CD4-positive, alpha-beta T cell treated with Interferon alpha-2 for 1 hour (primary cell): ENCODE results near the gene DHRSX.

Experiments
- DNase-seq, 2 donors: peaks; one replicate each; pipeline ENCODE4 v3.0.0-alpha.2; 2020 to 2022

DHRSX gene

DNA sequence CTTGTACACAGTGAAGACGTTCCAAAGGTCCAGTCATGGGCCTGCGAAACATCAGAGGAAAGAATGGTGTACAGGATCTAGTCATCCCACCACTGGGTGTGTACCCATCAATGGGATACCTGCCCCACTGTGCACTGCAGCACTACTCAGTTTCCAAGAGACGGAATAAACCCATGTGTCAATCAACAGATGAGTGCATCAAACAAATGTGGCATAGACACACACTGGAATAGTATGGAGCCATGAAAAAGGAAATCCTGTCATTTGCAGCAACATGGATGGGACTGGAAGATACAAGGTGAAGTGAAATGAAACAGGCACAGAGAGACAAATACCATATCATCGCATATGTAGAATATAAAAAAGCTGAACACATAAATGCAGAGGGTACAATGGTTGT lies 48.0 kb downstream of the DHRSX start:
- DNase-seq: no peak

DNA sequence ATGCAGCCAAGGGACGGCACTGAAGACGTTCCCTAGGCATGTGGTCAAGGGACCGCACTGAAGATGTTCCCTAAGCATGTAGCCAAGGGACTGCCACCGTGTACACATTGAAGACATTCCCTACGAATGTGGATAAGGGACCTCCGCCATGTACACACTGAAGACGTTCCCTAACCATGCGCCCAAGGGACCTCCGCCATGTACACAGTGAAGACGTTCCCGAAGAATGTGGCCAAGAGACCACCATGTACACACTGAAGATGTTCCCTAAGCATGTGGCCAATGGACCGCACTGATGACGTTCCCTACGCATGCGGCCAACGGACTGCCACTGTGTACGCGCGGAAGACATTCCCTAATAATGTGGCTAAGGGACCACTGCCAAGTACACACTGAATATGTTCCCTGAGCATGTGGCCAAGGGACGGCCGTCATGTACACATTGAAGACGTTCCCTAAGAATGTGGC lies 48.4 kb downstream of the DHRSX start:
- no peak for DNase-seq

DNA sequence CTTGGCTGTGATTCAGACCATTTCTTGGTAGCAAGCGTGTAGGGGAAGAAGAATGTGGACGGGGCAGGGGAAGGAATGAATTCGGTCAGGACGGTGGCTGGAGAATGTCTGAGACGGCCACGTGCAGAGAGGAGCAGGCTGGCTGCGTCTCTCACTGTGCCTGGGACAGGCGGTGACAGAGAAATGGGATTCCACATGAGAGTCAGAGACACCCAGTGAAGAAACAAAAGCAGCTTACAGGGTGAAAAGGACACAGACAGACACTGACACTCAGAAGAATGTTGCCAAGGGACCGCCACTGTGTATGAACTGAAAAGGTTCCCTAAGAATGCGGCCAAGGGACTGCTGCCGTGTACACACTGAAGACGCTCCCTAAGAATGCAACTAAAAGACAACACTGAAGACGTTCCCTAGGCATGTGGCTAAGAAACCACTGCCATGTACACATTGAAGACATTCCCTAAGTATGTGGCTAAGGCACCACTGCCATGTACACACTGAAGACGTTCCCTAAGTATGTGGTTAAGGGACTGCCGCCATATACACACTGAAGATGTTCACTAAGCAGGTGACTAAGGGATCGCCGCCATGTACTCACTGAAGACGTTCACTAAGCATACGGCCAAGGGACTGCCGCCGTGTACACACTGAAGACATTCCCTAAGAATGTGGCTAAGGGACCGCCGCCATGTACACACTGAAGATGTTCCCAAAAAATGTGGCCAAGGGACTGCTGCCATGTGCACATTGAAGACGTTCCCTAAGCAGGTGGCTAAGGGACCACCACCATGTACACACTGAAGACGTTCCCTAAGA lies 49.1 kb downstream of the DHRSX start:
- no peak for DNase-seq

DNA sequence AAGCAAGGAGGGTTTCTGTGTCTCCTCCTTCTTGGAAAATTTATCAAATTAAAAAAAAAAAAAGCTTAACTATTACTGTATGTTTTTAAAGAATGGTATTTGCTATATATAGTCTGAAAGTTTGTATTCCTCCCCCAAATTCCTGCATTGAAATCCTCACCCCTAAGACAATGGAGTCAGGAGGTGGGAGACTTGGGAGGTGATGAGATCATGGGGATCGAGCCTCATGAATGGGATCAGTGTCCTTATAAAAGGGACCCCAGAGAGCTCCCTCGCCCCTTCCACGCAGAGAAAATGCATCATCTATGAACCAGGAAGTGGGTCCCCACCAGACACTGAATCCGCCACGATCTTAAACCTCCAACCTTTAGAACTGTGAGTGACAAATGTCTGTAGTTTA lies 50.1 kb downstream of the DHRSX start:
- DNase-seq: no peak

DNA sequence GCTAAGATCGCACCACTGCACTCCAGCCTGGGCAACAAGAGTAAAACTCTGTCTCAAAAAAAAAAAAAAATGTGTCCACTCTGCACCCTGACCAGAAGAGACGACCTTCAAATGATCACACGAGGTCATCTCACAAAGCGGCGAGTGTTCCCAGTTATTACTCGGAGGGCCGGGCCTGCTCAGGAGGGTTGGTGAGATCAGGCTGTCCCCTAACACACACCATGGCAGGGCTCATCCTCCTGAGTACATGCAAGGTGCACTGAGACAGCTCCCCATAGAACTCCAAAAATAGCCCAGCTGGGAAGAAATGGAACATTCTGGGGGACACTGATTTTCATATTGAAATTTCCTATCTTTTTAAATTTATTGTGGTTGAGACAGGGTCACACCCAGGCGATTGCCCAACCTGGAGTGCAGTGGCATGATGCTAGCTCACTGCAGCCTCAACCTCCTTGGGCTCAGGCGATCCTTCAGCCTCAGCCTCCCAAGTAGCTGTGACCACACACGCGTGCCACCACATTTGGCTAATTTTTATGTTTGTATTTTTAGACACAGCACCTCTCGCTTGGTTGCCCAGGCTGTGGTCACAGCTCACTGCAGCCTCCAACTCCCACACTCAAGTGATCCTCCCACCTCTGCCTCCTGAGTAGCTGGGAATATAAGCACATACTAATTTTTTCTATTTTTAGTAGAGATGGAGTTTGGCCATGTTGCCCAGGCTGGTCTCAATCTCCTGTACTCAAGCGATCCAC lies 51.5 kb downstream of the DHRSX start:
- DNase-seq: no peak

DNA sequence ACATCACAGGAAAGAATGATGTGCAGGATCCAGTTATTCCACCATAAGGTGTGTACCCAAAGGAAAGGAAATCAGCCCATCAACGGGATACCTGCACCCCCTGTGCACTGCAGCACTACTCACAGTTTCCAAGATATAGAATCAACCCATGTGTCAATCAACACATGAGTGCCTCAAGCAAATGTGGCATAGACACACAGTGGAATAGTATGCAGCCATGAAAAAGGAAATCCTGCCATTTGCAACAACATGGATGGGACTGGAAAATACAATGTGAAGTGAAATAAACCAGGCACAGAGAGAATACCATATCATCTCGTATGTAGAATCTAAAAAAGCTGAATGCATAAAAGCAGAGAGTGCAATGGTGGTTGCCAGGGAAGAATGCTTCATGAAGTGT lies 53.3 kb downstream of the DHRSX start:
- no peak for DNase-seq

DNA sequence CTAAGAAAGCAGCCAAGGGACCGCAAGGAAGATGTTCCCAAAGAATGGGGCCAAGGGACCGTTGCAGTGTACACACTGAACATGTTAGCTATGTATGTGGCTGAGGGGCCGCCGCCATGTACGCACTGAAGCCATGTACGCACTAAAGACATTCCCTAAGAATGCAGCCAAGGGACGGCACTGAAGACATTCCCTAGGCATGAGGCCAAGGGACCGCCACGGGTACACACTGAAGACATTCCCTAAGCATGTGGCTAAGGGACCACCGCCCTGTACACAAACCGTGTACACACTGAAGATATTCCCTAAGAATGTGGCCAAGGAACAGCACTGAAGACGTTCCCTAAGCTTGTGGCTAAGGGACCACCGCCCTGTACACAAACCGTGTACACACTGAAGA lies 54.0 kb downstream of the DHRSX start:
- no peak for DNase-seq

DNA sequence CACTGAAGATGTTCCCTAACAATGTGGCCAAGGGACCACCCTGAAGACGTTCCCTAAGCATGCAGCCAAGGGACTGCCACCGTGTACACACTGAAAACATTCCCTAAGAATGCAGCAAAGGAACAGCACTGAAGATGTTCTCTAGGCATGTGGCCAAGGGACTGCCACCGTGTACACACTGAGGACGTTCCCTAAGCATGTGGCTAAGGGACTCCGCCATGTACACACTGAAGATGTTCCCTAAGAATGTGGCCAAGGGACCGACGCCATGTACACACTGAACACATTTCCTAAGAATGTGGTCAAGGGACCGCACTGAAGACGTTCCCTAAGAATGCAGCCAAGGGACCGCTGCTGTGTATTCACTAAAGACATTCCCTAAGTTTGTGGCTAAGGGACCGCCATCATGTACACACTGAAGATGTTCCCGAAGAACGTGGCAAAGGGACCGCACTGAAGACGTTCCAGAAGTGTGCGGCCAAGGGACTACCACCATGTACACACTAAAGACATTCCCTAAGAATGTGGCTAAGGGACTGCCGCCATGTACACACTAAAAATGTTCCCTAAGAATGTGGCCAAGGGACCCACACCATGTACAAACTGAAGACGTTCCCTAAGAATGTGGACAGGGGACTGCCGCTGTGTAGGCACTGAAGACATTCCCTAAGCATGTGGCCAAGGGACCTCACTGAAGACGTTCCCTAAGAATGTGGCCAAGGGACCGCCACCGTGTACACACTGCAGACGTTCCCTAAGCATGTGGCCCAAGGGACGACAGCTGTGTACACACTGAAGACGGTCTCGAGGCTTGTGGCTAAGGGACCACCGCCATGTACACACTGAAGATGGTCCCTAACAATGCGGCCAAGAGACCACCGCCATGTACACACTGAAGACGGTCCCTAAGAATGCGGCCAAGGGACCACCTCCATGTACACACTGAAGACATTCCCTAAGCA lies 54.8 kb downstream of the DHRSX start:
- DNase-seq: no peak

DNA sequence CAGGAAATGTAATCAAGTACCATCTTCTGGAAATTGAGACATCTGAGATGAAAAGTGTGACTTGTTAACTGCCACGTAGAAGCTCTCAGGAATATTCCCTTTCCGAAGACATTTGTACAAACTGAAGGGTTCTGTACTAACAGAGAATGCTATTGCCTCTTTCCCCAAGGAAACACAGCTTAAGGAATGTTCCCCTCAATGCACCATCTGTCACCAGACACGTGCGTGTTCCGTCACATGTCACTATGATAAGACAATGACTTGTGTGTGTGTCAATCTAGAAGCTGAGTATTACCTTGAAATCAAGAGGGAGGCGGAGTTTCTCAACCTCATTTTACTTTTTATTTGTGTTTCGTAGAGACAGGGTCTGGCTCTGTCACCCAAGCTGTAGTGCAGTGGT lies 58.1 kb downstream of the DHRSX start:
- no peak for DNase-seq

DNA sequence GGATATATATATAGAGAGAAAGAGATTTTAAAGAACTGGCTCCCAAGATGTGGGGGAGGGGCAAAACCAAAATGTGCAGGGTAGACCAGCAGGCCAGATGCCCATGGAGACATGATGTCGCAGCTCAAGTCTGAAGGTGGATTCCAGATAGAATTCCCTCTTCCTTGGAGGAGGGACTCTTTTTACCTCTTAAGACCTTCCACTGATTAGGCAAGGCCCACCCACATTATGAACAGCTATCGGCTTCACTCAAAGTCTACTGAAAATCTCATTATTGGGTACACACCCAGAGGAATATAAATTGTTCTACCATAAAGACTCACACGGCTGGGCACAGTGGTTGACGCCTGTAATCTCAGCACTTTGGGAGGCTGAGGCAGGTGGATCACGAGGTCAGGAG lies 59.3 kb downstream of the DHRSX start:
- DNase-seq: no peak

DNA sequence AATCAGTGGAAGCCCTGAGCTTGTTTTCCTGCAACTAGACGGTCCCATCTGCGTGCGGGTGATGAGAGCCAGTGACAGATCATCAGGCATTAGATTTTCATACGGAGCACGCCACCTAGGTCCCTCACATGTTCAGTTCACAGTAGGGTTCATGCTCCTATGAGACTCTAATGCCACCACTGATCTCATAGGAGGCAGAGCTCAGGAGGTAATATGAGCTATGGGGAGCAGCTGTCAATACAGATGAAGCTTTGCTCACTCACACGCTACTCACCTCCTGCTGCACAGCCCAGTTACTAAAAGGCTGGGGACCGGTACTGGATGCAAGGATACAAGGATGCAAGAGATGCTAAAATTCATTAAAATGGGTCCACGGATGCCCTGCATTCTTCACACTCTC lies 61.2 kb downstream of the DHRSX start:
- no peak for DNase-seq

DNA sequence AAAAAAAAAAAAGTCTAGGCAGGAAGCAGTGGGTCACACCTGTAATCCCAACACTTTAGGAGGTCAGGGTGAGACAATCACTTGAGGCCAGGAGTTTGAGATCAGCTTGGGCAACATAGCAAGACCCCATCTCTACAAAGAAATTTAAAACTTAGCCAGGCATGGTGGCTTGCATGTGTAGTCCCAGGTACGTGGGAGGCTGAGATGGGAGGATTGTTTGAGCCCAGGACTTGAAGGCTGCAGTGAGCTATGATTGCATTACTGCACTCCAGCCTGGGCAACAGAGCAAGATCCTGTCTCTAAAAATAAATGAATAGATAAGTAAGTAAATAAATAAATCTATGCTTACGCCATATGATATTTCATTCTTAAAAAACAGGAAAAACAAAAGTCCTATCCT lies 65.3 kb downstream of the DHRSX start:
- no peak for DNase-seq

DNA sequence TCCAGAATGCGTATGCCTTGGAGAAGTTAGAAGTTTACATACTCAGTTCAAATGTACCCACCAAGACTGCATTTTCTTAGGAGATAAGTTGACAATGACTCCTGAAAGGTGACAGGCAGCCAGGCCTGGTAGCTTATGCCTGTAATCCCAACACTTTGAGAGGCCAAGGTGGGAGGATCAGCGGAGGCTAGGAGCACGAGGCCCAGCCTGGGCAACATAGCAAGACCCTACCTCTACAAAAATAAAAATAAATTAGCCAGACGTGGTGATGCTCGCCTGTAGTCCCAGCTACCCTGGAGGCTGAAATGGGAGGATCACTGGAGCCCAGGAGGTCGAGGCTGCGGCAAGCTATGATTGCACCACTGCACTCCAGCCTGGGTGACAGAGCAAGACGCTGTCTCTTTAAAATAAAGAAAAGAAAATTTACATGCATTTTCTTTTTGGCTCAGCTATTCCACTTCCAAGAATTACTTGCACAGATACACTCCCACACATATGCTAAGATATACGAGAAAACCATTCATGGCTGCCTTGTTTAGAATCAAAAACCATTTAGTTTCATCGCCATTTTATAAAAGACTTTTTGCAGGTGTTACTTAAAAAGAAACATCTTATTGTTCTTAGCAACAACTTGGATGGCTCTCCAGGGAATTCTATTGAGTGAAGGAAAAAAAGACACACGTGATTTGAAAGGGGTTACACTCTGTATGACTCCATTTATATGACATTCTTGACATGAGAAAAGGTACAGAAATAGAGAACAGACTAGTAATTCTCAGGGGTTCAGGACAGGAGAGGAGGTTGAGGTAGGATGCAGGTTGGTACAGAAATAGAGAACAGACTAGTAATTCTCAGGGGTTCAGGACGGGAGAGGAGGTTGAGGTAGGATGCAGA lies 66.3 kb downstream of the DHRSX start:
- DNase-seq: no peak

DNA sequence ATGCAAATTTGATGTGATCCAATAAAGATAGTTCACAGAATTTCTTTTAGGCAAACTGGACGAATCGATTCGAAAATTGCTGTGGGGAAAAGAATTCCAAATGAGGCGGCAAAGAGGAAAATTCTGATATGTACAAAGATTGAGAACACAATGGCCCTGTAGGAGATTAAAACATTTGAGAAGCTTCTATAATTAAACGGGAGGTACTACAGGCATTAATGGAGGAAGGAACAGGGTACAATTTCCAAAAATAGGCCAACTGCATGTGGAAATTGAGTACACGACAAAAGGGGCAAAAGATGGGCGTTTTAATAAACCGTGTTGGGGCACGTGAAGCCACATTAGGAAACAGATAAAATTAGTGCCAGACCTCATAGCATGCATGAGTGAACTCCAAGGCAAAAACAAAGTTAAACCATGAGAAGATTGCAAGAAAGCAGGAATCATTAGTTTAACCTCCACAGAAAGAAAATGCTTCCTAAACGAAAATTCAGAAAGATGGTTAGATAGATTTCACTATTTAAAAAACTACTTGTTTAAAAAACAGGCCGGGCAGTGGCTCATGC lies 68.4 kb downstream of the DHRSX start:
- no peak for DNase-seq

DNA sequence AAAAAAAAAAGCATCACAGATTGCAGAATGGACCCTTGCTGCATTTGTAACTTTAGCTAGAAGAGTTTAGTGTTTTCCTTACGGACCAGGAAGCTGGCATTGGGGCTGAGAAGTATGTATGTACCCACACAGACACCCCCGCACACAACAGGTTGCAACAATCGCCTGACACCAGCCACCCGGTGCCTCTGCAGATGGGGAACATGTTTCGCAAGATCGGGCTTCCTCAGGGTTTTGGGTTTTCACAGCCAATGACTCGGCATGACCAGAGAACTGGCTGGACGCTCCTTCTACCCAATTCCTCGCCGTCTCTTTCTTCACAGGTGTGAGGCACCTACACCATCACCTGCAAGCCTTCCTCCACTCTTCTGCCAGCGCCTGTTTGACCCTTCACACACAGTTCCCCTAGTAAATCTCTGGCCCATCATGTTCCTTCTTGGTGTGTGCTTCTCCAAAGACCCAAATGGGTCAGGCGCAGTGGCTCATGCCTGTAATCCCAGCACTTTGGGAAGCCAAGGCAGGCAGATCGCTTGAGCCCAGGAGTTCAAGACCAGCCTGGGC lies 70.4 kb downstream of the DHRSX start:
- DNase-seq: peak in 1 of 2 donors; percentile 34

DNA sequence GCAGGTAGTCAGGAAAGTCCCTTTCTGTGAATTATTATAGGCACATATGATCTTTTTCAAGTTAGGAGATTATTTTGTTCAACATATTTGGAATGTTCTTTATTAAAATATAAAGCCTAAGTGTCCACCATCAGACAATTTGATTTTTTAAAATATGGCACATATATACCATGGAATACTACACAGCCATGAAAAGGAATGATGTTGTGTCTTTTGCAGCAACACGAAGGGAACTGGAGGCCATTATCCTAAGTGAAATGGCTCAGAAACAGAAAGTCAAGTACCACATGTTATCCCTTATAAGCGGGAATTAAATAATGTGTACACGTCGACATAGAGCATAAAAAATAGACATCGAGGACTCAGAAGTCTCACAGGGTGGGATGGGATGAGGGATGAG lies 73.0 kb downstream of the DHRSX start:
- DNase-seq: no peak

DNA sequence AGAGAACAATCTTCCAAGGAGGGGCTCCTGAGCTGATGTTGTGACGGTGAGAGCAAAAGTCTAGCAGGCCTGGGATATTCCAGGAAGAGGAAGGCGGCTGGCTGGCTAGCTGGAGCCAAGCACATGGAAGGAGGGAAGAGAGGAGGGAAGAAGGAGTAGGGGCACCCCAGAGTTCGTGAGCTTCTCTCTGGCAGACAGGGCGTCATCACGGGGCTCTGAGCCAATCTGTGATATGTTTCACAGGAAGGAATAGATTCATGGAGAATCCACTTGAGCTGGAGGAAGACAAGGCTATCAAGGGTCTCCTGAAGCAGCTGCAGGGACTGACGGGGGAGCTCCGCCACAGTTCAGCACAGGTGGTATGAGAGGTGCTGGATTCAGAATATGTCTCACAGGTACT lies 73.6 kb downstream of the DHRSX start:
- DNase-seq: no peak

DNA sequence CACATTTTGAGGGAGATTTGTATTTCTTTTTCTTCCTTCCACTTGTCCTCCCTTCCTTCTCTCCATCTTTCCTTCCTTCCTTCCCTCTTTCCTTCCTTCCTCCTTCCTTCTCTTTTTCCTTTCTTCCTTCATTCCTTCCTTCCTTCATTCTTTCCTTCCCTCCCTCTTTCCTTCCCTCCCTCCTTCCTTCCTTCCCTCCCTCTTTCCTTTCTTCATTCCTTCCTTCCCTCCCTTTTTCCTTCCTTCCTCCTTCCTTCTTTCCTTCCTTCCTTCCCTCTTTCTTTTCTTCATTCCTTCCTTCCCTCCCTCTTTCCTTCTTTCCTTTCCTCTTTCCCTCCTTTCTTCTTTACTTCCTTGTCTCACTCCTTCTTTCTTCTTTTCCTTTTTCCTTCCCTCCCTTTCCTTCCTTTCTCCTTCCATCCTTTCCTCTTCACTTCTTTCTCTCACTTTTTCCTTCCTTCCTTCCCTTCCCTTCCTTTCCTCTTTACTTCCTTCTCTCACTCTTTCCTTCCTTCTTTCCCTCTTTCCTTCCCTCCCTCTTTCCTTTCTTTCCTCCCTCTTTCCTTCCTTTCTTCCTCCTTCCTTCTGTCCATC lies 74.4 kb downstream of the DHRSX start:
- no peak for DNase-seq

DNA sequence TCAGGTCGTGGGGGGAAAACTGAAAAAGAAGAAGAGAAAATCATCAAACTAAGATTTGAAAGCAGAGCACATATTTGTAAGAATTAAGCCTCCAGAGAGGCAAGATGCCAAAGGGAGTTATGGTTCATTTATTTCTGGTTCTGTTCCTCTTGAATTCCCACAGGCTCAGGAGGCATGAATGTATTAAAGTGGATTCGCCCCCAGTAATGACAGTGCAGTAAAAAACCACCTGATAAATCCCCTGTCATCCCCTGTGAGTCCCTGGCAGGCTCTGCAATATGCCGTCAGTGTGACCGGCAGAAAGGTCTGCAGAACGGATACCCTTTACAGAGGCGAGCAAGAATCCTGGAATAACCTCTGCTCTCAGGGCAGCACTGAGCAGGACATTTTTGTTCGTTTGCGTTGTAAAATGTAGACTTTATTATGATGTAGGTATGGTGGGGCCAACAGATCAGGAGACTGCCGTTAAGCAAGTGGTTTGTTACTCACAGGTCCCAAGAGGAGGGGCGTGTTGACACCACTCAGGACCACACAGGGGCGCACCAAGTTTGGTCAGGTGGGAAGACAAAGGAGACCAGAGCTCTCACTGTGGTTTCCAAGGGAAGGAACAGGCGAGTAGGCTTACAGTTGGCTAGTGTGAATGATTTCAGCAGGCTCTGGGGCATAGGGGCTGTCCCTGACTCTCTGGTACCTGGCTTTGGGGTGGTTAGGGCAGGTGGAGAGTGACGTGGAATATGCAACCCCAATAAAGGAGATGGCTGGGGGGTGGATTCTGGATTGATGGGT lies 75.3 kb downstream of the DHRSX start:
- DNase-seq: no peak

DNA sequence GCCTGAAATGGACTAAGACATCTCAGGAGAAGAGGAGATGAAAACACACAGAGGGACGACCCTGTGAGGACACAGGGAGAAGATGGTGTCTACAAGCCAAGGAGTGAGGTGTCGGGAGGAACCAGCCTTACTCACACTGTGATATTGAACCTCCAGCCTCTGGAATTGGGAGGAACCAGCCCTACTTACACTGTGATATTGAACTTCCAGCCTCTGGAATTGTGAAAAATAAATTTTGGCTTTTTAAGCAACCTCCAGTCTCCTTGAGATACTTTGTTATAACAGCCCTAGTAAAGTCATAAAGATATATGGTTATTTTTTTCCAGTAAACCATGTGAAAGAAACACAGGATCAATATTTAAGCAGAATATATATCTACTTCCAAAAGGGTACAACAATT lies 76.5 kb downstream of the DHRSX start:
- DNase-seq: no peak
